Measurements from ENCODE around the gene AKIRIN2. TPM values are rescaled to one million over a fixed set of nuclear protein-coding genes. Genes with fewer than 3 reads are reported as not detected.
A peak's percentile ranks its signal among the peaks of the same experiment; 100 is the strongest.

The AKIRIN2 gene
- total and polyA plus RNA-seq, 9 of the 15 experiments (the other 6 are each of a cell fraction or from before 2014, with no cell fraction given) = 5.8 to 63.9 (median 28.1) TPM

- TF ChIP-seq MGA (IDR thresholded peaks at IDR 0.05) (peak; percentile 89), FOXJ3 (CRISPR knock-in tag; IDR thresholded peaks at IDR 0.05) (no peak), ZBTB12 (CRISPR knock-in tag; IDR thresholded peaks at IDR 0.05) (peak; percentile 58; the same call in 1 of the 2 replicates), ZFP30 (CRISPR knock-in tag; IDR thresholded peaks at IDR 0.05; ENCODE audit: borderline replicate concordance) (no peak), CHAMP1 (IDR thresholded peaks at IDR 0.05) (0 out of 2 replicates have a peak, but pooled peaks have one; percentile 50), ZNF253 (CRISPR knock-in tag; conservative IDR thresholded peaks at IDR 0.05) (no peak), ZNF239 (CRISPR knock-in tag; IDR thresholded peaks at IDR 0.05) (peak; percentile 65), EP400 (IDR thresholded peaks at IDR 0.05) (peak; percentile 86), FIP1L1 (IDR thresholded peaks at IDR 0.05; ENCODE audit: low read depth, low read length, poor library complexity, severe bottlenecking) (no peak), EP300 (IDR thresholded peaks at IDR 0.05; ENCODE audit: low read length) (peak; percentile 86)
Measured at GRCh38 chr6:87723170-87724078, 21.4 kb upstream of the AKIRIN2 start (continued).
